Inflammatory macrophage treated with lipopolysaccharide for 4 hours (primary cell): ENCODE results near the gene MTHFSD.

Source experiments
- DNase-seq: peaks from one replicate; pipeline ENCODE4 v3.0.0-alpha.2; 2020

MTHFSD gene

DNA sequence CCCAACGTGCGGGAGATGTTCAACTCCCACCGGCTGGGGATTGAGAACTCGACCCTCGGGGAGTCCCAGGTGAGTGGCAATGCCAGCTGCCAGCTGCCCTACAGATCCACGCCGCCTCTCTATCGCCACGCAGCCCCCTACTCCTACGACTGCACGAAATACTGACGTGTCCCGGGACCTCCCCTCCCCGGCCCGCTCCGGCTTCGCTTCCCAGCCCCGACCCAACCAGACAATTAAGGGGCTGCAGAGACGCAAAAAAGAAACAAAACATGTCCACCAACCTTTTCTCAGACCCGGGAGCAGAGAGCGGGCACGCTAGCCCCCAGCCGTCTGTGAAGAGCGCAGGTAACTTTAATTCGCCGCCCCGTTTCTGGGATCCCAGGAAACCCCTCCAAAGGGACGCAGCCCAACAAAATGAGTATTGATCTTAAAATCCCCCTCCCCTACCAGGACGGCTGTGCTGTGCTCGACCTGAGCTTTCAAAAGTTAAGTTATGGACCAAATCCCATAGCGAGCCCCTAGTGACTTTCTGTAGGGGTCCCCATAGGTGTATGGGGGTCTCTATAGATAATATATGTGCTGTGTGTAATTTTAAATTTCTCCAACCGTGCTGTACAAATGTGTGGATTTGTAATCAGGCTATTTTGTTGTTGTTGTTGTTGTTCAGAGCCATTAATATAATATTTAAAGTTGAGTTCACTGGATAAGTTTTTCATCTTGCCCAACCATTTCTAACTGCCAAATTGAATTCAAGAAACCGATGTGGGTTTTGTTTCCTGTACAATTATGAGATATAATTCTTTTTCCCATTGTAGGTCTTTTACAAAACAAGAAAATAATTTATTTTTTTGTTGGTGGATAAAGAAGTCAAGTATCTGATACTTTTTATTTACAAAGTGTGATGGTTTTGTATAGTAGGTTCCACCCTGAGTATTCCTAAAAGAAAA is 13.9 kb upstream of the MTHFSD start:
- DNase-seq, result no peak

DNA sequence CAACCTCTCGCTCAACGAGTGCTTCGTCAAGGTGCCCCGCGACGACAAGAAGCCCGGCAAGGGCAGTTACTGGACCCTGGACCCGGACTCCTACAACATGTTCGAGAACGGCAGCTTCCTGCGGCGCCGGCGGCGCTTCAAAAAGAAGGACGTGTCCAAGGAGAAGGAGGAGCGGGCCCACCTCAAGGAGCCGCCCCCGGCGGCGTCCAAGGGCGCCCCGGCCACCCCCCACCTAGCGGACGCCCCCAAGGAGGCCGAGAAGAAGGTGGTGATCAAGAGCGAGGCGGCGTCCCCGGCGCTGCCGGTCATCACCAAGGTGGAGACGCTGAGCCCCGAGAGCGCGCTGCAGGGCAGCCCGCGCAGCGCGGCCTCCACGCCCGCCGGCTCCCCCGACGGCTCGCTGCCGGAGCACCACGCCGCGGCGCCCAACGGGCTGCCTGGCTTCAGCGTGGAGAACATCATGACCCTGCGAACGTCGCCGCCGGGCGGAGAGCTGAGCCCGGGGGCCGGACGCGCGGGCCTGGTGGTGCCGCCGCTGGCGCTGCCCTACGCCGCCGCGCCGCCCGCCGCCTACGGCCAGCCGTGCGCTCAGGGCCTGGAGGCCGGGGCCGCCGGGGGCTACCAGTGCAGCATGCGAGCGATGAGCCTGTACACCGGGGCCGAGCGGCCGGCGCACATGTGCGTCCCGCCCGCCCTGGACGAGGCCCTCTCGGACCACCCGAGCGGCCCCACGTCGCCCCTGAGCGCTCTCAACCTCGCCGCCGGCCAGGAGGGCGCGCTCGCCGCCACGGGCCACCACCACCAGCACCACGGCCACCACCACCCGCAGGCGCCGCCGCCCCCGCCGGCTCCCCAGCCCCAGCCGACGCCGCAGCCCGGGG is 12.9 kb upstream of the MTHFSD start:
- no peak for DNase-seq

DNA sequence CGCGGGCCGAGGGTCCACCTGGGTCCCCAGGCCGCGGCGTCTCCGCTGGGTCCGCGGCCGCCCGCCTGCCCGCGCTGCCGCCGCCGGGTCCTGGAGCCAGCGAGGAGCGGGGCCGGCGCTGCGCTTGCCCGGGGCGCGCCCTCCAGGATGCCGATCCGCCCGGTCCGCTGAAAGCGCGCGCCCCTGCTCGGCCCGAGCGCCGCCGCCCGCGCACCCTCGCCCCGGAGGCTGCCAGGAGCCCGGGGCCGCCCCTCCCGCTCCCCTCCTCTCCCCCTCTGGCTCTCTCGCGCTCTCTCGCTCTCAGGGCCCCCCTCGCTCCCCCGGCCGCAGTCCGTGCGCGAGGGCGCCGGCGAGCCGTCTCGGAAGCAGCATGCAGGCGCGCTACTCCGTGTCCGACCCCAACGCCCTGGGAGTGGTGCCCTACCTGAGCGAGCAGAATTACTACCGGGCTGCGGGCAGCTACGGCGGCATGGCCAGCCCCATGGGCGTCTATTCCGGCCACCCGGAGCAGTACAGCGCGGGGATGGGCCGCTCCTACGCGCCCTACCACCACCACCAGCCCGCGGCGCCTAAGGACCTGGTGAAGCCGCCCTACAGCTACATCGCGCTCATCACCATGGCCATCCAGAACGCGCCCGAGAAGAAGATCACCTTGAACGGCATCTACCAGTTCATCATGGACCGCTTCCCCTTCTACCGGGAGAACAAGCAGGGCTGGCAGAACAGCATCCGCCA is 12.1 kb upstream of the MTHFSD start:
- DNase-seq, result no peak

DNA sequence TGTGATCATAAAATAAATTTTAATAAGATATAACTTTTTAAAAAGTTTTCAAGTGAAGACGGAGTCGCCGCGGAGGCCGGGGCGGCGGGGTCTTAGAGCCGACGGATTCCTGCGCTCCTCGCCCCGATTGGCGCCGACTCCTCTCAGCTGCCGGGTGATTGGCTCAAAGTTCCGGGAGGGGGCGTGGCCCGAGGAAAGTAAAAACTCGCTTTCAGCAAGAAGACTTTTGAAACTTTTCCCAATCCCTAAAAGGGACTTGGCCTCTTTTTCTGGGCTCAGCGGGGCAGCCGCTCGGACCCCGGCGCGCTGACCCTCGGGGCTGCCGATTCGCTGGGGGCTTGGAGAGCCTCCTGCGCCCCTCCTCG is 11.5 kb upstream of the MTHFSD start, which contains the start of gene FOXC2:
Gene FOXC2 (plus strand): TSS at position 229 of the 365 bp plus-strand sequence. CDS start 507 bp downstream, outside the sequence.
- peak; percentile 35 for DNase-seq

DNA sequence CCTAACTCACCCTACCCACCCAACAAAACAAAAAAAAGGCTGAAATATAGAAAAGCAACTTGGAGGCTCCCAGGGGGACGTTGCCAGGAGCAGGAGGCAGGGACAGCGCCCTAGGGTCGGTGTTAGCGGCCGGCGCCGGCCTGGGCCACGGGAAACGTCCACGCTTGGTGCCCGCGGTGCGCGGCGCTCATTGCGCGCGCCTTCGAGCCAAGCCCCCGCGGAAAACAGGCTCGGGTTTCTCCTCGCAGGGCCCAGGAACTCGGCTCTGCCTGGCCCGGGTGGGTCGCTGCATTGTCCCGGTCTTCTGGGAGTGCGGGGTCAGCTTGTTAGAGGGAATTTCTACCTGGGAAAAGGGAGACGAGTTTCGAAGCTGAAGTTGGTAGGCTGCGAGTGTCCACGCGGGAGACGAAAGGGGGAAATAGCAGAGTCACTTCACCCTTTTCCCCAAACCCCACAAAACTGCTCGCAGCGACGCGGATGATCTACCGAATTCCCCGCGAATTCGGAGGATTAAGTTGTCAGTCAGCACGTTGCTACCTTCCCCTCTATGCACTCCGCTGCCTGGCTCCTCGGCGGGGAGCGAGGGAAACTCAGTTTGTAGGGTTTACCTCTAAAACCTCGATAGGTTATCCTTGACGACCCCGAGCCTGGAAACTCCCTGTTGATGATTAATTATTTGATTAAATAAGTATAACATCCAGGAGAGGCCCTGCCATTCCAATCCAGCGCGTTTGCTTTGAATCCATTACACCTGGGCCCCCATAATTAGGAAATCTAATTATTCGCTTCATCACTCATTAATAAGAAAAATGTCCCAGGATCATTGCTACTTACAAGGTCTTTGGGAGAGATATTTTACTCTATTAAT is 10.8 kb upstream of the MTHFSD start:
- DNase-seq, result no peak

DNA sequence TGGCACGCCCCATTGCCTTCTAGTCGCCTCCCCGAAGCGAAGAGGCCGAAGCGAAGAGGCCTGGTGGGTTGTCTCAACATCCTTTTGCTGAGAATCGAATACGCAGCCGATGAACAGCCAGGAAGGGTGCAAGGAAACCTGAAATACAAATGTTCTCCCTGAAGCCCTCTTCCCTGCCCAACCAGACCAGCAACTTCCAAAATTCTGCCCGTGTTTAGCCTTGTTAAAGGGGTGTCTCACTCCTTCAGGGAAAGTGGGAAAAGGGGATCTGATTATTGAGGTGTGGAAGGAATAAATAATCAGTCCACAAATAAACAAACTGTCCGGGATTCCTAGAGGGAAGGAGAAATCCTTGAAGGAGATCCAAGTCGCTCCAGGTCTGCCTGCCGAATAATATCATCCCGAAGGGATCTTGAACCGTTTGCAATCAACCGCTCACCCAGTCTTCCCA is 10.2 kb upstream of the MTHFSD start:
- DNase-seq, result no peak

DNA sequence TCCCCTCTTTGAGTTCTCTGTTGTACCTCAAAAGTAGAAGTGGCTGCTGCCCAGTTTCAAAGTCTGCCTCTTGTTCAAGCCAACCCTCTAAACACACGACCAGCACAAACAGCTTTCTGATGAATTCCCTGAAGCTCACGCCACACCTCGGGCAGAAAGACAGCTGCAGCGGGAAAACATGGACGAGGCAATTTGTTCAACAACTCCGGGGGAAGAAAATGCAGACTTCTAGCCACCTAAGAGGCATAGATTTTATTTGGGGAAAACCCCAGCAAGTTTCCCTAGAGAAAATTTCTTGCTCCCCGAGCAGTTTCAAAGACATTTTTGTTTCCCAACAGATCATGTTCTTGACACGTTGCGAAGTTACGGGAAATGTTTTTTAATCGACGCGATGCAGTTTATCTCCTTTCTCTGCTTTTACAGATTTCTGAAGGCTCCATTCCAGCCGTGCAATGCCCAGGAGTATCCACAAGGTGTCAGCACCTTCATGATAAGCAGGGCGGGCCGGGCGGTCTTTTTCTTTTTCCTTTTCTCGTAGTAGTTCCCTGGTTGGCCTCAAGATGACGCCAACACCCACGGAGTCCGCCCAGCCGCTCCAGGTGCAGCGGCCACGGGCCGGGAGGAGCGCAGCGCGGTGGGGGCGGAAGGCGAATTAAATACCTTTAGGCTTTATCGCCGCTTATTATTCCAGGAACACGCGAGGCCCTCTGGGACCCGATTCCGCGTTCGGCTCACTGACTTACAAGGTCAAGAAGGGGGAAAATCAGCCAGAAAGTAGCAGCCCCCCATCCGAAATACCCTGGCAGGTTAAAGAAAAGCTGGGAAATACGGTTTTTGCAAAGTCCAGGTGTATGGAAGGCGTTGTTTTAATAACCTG is 8.7 kb upstream of the MTHFSD start:
- peak; percentile 80 for DNase-seq

DNA sequence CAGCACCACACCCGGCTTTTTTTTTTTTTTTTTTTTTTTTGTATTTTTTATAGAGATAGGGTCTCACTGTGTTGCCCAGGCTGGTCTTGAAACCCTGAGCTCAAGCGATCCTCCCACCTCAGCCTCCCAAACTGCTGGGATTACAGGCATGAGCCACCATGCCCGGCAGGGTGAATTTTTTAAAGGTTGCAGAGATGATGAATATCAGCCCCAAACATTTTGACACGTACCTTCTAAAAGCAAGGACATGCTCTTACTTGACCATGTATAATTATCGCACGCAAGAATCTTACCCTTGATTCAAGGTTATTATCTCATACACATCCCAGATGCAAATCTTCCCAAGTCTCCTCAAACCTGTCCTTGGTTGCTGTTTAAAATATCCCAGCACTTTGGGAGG is 7.3 kb upstream of the MTHFSD start:
- DNase-seq, result no peak

DNA sequence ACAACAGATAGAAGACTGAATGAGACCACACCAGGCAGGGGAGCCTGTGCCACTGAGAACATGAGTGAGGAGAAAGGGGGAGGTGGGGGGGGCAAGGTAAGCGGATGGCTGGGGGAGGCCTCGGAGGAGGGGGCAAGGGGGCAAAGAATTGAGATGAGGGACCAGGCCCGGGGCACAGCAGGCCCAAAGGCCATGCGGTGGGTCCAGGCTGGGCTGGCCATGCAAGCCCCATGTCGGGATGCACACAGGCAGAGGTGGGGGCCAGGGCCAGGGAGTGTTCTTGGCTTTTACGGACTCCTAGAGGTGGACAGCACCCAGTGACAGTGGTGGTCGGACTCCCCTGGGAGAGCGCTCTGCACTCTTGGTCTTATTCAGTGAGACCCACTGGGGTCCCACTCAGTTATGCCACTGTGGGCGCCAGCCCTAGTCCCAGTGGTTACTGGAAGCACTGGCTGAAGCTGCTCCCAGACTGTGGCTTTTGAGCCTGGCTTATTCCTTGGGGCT is 4.8 kb upstream of the MTHFSD start:
- DNase-seq, result no peak

DNA sequence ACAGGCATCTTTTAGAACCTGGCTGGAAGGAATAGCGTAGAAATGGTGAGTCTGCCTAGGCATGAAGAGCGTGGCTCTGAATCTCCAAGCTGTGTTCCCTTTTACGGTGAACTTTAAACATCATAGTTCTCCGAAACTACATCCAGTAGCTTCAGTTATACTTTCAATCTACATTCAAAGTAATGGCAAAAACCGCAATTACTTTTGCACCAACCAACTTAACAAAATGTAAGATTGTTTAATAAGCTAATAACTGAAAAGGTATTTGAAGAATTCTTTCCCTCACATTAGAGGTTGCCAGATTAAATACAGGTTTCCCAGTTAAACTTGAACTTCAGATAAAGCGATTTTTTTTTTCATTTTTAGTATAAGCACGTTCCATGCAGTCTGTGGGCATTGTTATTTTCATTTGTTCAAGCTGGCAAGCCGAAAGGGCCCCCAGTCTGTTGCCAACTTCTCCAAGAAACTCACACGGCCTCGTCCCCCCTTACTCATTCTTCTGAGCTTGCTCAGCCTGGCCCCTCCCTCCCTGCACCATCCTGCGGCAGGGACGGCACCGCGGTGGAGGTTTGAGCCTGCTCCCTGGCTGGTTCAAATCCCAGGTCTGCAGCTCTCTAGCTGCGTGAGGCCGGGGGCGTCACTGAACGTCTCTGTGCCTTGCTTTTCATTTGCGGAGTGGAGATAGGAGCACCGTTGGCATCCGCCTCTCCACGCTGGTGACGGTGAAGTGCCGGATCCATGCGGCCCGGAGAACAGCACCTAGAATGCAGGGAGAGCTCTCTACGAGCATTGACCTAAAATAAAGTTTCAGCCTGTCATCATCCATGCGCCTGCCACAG is 3.5 kb upstream of the MTHFSD start:
- DNase-seq, result no peak

DNA sequence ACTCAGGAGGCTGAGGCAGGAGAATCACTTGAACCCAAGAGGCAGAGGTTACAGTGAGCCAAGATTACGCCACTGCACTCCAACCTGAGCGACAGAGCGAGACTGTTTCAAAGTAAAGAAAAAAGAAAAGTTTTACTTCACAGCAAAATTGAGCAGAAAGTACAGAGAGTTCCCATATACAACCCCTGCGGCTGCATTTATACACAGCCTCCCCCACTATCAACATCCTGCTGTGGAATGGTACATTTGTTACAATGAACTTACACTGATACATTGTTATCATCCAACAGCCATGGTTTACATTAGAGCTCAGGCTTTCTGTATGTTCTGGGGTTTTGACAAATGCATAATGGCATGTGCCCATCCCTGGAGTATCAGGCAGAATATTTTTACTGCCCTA is 2.6 kb upstream of the MTHFSD start:
- DNase-seq, result no peak

DNA sequence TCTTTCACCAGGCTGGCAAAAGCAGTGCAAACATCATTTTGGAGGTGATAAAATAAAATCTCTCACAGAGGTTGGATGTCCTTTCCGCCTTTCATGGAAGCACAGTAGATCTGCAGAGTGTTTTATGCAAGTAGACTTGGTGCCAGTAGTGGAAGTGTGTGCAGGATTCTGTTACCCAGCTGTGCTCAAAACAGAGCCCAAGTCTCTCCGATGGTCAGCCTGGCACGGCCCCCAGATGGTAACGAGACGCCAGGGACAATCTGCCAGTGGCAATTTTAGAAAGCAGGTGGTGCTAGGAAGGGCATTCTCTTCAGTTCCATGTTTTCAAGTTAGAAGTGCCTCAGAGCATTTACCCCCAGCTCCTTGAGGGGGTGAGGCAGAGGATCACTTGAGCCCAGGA is 1.5 kb upstream of the MTHFSD start:
- DNase-seq, result no peak

DNA sequence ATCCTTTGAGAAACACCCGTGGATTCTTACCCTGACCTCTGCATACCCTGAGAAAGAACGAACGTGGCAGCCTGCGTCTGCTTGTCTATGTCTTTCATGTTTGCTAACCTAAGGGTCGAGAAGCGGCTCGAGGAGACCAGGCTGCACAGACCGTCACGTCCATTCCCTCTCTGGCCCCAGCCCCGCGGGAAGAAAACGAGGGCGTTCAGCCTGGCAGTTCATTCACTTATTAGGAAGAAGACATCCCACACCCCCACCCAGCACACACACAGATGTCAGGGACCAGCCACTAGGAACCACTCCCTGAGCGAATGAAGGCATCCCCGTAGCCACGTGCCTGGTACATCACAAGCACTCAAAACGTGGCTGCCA is 655 bp upstream of the MTHFSD start:
- DNase-seq, result no peak

DNA sequence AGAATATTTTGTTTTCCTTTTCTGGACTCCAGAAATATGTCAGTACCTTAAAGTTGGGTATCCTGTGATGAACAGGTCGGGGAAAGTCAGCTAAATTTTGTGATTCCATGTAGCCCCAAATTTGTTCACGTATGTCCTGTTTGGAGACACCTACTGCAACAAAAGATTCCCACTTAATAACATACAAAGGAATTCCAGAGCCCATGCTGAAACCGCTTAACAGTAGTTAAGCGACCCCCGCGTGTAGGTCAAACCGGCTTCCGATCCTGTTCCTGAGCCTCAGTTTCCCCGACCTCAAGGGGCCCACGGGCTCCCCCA is 477 bp downstream of the MTHFSD start:
- no peak for DNase-seq

DNA sequence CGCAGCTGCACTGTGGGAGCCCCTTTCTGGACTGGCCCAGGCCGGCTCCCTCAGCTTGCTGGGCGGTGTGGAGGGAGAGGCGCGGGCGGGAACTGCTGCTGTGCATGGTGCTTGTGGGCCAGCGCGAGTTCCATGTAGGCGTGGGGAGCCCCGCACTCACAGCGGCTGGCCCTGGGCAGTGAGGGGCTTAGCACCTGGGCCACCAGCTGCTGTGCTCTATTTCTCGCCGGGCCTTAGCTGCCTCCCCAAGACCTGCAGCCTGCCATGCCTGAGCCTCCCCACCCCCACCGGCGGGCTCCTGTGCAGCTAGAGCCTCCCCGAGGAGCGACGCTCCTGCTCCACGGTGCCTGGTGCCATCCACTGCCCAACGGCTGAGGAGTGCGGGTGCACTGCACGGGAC is 1.7 kb downstream of the MTHFSD start:
- no peak for DNase-seq

DNA sequence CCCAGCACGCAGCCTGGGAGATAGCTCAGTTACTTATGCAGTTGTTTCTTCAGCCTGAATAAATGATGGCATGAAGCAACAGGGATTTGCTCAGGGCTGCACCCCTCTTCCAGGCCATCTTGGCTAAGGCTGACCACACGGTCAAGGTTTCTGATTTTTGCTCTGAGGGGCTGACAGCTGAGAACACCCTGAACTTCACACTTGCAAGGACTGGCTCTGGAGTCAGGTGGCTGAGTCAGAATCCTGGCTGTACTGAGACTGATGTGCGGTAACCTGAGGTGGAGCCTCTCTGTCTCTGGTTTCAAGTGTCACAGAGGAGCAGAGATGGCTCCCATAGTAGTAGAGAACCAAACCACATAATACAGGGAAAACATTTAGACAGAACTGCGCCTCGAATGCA is 4.8 kb downstream of the MTHFSD start:
- no peak for DNase-seq

DNA sequence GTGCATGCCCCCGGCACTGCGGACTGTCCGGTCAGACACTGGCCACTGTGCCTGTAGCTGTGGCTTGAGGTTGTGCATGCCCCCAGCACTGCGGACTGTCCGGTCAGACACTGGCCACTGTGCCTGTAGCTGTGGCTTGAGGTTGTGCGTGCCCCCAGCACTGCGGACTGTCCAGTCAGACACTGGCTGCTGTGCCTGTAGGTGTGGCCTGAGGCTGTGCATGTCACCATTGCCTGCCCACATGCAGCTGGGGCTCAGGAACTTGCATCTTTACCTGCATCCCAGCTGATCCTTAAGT is 5.2 kb downstream of the MTHFSD start:
- DNase-seq, result no peak

DNA sequence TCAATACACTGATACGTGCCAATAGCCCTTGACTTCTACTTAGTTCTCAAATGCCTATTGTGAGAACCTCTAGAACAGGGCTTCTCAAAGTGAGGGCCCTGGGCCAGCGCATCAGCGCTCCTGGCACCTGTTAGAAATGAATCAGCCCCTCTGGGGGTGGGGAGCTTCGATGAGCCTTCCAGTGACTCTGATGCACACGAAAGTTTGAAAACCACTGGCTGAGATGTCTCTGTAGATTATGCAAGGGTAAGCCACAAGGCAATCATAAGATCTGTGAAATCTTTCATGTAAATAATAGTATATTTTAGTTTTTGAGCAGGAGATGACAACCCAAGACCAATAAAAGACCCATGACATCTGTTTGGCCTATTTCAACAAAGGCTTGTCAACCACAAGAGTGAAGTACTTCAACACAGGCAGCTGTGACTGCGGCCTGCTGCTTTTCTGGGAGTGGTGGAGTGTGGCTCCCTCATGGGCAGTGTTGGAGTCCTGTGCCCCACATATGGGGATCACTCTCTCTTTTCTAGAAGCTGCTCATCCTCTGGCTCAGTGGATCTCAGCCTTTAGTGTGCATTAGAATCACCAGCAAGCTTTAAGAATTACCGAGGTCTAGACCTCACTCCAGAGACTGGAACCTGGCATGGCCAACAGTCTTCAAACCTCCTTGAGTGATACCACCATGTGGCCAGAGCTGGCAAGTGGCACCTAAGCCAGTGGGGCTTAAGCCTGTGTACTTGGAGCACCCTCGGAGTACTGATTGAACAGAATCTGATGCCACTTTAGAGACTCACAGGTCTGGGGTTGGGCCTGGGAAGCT is 5.8 kb downstream of the MTHFSD start:
- no peak for DNase-seq

DNA sequence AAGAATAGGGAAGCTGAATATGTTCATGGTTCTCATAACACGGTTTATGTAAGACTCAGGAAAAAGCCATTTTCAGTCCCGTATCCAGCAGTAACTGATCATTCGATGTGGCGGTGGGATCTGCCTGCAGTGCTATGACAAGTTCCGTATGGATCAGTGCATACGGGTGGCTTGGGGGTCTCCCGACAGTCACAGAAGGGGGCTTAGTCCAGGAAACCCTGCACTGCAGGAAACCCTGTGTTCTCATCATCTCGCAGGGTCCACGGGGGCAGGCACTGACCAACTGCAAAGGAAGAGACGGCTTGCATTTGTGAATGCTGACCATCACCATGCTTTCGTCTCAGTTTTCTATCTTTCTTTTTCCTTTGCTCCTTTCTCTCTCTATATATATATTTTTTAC is 7.7 kb downstream of the MTHFSD start:
- DNase-seq, result no peak
